Ascending aorta (tissue), 2 donors: ENCODE data around the gene HAND1. TPM values are rescaled to one million over a fixed set of nuclear protein-coding genes. Genes with fewer than 3 reads are reported as not detected.

Experiments used
- DNase-seq, 2 donors: peaks; one replicate each; pipeline ENCODE4 v3.0.0-alpha.2; 2019; ENCODE audit warnings: low spot score in 2 of 2
- H3K27ac ChIP-seq, 2 donors: fragments of 200-600 bp; sonication (generic); one replicate each; pipeline ENCODE4 v1.5.1; 2016 to 2017; ENCODE audit warnings: mild to moderate bottlenecking in 1 of 2
- H3K27me3 ChIP-seq: fragments of 200-600 bp; sonication (generic); one replicate; pipeline ENCODE4 v1.5.1; 2017
- H3K36me3 ChIP-seq, 2 donors: fragments of 200-600 bp; sonication (generic); one replicate each; pipeline ENCODE4 v1.5.1; 2016
- H3K4me1 ChIP-seq, 2 donors: fragments of 200-600 bp; sonication (generic); one replicate each; pipeline ENCODE4 v1.5.1; 2016 to 2017; ENCODE audit warnings: mild to moderate bottlenecking in 1 of 2
- H3K4me3 ChIP-seq, 2 donors: fragments of 200-600 bp; sonication (generic); one replicate each; pipeline ENCODE4 v1.5.1; 2016 to 2017; ENCODE audit warnings: mild to moderate bottlenecking in 1 of 2
- H3K9me3 ChIP-seq, 2 donors: fragments of 200-600 bp; sonication (generic); one replicate each; pipeline ENCODE4 v1.5.1; 2016
- intact Hi-C: fragments of 100-400 bp; cut with DNase I; formaldehyde crosslinking; loops from one replicate; pipeline ENCODE4 v1.15.1; 2023
- total RNA-seq: library from RNA; depleted of rRNA; stranded (reverse); fragments of >200 nt; gene quantifications from one replicate; pipeline ENCODE4 v1.1.0, GENCODE V29; 2016
- TF ChIP-seq, protein P1 (sequence below), 3 experiments: fragments of 200-600 bp in 2 of 3; fragments of 450-650 bp in 1 of 3; sonication (generic) in 2 of 3; IDR thresholded peaks; one replicate each; pipeline ENCODE4 v1.5.1; 2016 to 2019; ENCODE audit warnings: antibody characterized with exemption in 3 of 3, mild to moderate bottlenecking in 1 of 3, moderate library complexity in 1 of 3

Gene HAND1
- total RNA-seq, 1 donor from 2014 or later = not detected

DNA sequence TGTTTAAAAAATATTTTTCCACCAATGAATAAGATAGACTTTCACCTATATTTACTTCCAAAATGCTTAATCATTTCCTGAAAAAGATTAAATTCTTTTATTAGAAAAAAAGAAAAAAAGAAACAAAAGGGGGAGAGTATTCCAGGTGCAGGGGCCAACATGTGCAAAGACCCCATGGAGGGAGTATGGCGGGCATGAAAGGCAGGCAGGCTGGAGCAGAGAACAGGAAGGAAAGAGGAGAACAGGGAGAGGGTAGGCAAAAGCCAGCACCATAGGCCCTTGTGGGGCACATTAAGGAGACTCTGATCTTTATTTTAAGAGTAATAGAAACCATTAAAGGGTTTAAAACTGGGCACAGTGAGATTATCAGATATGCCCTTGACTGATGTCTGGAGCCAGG, 48.7 kb downstream of the HAND1 start:
- intact Hi-C loops = no loop called here

DNA sequence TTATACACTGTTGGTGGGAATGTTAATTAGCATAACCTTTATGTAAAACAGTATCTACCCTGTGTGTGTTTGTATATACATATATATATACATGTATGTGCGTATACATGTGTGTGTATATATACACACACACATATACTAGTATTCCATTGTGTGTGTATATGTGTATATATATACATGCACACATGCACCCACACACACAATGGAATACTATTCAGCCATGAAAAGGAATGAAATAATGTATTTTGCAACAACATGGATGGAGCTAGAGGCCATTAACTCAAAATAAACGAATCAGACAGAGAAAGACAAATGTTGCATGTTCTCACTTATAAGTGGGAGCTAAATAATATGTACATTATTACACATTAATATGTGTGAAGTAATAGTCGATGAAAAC, 49.8 kb downstream of the HAND1 start:
- no peak for DNase-seq
- no peaks in the 10 kb centered on the region for H3K27me3 ChIP-seq
- TF ChIP-seq, protein P1, sequence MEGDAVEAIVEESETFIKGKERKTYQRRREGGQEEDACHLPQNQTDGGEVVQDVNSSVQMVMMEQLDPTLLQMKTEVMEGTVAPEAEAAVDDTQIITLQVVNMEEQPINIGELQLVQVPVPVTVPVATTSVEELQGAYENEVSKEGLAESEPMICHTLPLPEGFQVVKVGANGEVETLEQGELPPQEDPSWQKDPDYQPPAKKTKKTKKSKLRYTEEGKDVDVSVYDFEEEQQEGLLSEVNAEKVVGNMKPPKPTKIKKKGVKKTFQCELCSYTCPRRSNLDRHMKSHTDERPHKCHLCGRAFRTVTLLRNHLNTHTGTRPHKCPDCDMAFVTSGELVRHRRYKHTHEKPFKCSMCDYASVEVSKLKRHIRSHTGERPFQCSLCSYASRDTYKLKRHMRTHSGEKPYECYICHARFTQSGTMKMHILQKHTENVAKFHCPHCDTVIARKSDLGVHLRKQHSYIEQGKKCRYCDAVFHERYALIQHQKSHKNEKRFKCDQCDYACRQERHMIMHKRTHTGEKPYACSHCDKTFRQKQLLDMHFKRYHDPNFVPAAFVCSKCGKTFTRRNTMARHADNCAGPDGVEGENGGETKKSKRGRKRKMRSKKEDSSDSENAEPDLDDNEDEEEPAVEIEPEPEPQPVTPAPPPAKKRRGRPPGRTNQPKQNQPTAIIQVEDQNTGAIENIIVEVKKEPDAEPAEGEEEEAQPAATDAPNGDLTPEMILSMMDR (IDR thresholded peaks at IDR 0.05) = no peak
- no peak overlapping the region for H3K27ac ChIP-seq
- H3K4me1 ChIP-seq = no peaks in the 10 kb centered on the region
- H3K9me3 ChIP-seq = no peaks in the 10 kb centered on the region
- H3K36me3 ChIP-seq = no peaks in the 10 kb centered on the region
- intact Hi-C loops = no loop called here
- no peak overlapping the region for H3K4me3 ChIP-seq

More for the DNA sequence above, 48.7 kb downstream of the HAND1 start:
- Histone ChIP-seq H3K27me3 (no peaks in the 10 kb centered on the region), H3K9me3 (no peaks in the 10 kb centered on the region), H3K4me1 (no peaks in the 10 kb centered on the region), H3K4me3 (no peak overlapping the region), H3K36me3 (no peaks in the 10 kb centered on the region), H3K27ac (no peak overlapping the region)
- no peak for DNase-seq
- TF ChIP-seq, protein P1 (IDR thresholded peaks at IDR 0.05) = no peak

Other genes with a start within 250 kb of the HAND1 start
- gene SAP30L, start 32.2 kb downstream of the HAND1 start, total RNA-seq = 36.5 TPM